Posterior vena cava (tissue), 2 donors: ENCODE measurements around the gene CLEC5A. TPM values are rescaled to one million over a fixed set of nuclear protein-coding genes. Genes with fewer than 3 reads are reported as not detected.

ENCODE experiments used
- DNase-seq: peaks from one replicate; pipeline ENCODE4 v3.0.0-alpha.2; 2020; ENCODE audit warnings: low spot score
- intact Hi-C, 2 donors: fragments of 100-400 bp; cut with DNase I; formaldehyde crosslinking; loops; one replicate each; pipeline versions ENCODE4 v1.14.1 to v1.14.2; 2022 to 2023
- total RNA-seq, 2 donors: library from RNA; stranded (reverse); fragmentation: NEBNext Ultra II Directional; extraction: Animal tissue kit (Norgen Biotek cat#: 25700); gene quantifications; one replicate each; pipeline ENCODE4 v1.2.1, GENCODE V29; 2021
- donor health status: DM: yes; HTN: yes; CAD: no.
- donor health status: DM: yes; HTN: yes; CAD: no.

Gene CLEC5A
- total RNA-seq, 2 donors from 2014 or later: 2.5 to 7.5 TPM

DNA sequence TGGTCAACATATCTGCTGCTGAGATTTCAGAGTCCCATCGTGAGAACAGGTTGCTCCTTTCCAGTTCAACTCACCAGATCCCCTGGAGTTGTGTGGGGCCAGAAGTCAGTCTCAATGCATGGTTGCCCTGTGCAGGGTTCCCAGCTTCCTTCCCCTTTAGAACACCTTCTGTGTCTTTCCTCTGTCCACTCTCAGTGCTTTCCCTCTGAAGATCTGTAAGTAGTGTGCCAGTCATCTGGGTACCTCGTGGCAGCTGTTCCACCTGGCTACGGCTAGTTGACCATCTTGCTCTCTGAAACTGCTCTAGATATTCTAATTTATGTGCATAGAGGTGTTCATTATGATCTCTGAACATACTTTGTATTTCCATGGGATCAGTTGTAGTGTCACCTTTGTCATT, 69.4 kb downstream of the CLEC5A start:
- intact Hi-C loops: no loop called here
- DNase-seq: no peak

Other genes with a start within 250 kb of the CLEC5A start
- gene DENND11, start 244.8 kb downstream of the CLEC5A start, total RNA-seq: 10 to 100 TPM; 12.2 to 14.8 TPM
- gene WEE2, start 238.6 kb downstream of the CLEC5A start, total RNA-seq: not detected
- 10 to 100 TPM; 69.4 to 76.4 TPM for gene SSBP1, start 208.6 kb downstream of the CLEC5A start, total RNA-seq
- 1 to 10 TPM in 1 of 2 donors, under 1 TPM in 1; 0.86 to 2.2 TPM for gene TAS2R3, start 182.9 kb downstream of the CLEC5A start, total RNA-seq
- 1 to 10 TPM; 1.3 to 1.5 TPM for gene TAS2R4, start 170.3 kb downstream of the CLEC5A start, total RNA-seq
- gene TAS2R5, start 156.8 kb downstream of the CLEC5A start, total RNA-seq: 1 to 10 TPM in 1 of 2 donors, under 1 TPM in 1; 0.90 to 1.5 TPM
- gene PRSS37, start 105.5 kb downstream of the CLEC5A start, total RNA-seq: not detected
- gene OR9A4, start 30.6 kb downstream of the CLEC5A start, total RNA-seq: not detected
- not detected for gene TAS2R38, start 26.8 kb upstream of the CLEC5A start, total RNA-seq
- 1 to 10 TPM; 3.5 to 7.0 TPM for gene MGAM, start 48.9 kb upstream of the CLEC5A start, total RNA-seq
- gene MGAM2, start 164.7 kb upstream of the CLEC5A start, total RNA-seq: under 1 TPM; 0.24 to 0.51 TPM